ENCODE measurements around the gene WDFY4. TPM values are rescaled to one million over a fixed set of nuclear protein-coding genes. Genes with fewer than 3 reads are reported as not detected.
A peak's percentile ranks its signal among the peaks of the same experiment; 100 is the strongest.

The WDFY4 gene
- total and polyA plus RNA-seq, 11 donors, result 0.46 to 19.8 (median 1.0) TPM

- no peaks in the 10 kb centered on the region for H3K27me3 ChIP-seq
- H3K9me3 ChIP-seq, result no peaks in the 10 kb centered on the region
- peak overlapping the region in 1 of 12 donors; percentile 47 for H3K27ac ChIP-seq
- TF ChIP-seq CTCF (IDR thresholded peaks at IDR 0.05), result no peak
- TF ChIP-seq POLR2A (IDR thresholded peaks at IDR 0.05), result no peak
- no peak overlapping the region for H3K4me3 ChIP-seq
- H3K4me1 ChIP-seq, result peaks cover 0 to 14% (median 0%) of the 10 kb centered on the region in 12 donors
- 64 to 78% (median 67%) methylated on average over 1 of the region's 1 CpG for WGBS, 4 donors
- intact Hi-C loops (cut with DNase I), result no loop called here
- ATAC-seq, result no peak
- no peak for DNase-seq
- H3K36me3 ChIP-seq, result peaks cover 0 to 5% (median 0%) of the 10 kb centered on the region in 9 donors
Observed at GRCh38 chr10:48770561-48771089, 86.0 kb downstream of the WDFY4 start.

GRCh38 chr10:48771234-48771633 is 86.6 kb downstream of the WDFY4 start:
- intact Hi-C loops (cut with DNase I), result no loop called here
- Histone ChIP-seq H3K4me1 (peaks cover 0 to 14% (median 0%) of the 10 kb centered on the region in 12 donors), H3K4me3 (no peak overlapping the region), H3K27ac (no peak overlapping the region), H3K9me3 (no peaks in the 10 kb centered on the region), H3K27me3 (no peaks in the 10 kb centered on the region), H3K36me3 (peaks cover 0 to 11% (median 0%) of the 10 kb centered on the region in 9 donors)
- 91 to 92% (median 91%) methylated on average over 4 of the region's 4 CpGs for whole genome bisulfite sequencing, 4 donors
- ATAC-seq (no peak), DNase-seq (no peak)
- TF ChIP-seq POLR2A (IDR thresholded peaks at IDR 0.05) (no peak), CTCF (IDR thresholded peaks at IDR 0.05) (no peak)

- DNase-seq (no peak), ATAC-seq (no peak)
- WGBS, 4 donors, result 83 to 88% (median 84%) methylated on average over 10 of the region's 10 CpGs
- Histone ChIP-seq H3K4me3 (no peak overlapping the region), H3K4me1 (peaks cover 0 to 14% (median 0%) of the 10 kb centered on the region in 12 donors), H3K36me3 (peaks cover 0 to 12% (median 0%) of the 10 kb centered on the region in 9 donors), H3K27ac (no peak overlapping the region), H3K9me3 (no peaks in the 10 kb centered on the region), H3K27me3 (no peaks in the 10 kb centered on the region)
- intact Hi-C loops (cut with DNase I), result no loop called here
- no peak for TF ChIP-seq POLR2A (IDR thresholded peaks at IDR 0.05)
- no peak for TF ChIP-seq CTCF (IDR thresholded peaks at IDR 0.05)
Observed at GRCh38 chr10:48772059-48772458, 87.4 kb downstream of the WDFY4 start.

- no peak overlapping the region for H3K4me3 ChIP-seq
- no peaks in the 10 kb centered on the region for H3K9me3 ChIP-seq
- H3K36me3 ChIP-seq, result peaks cover 0 to 12% (median 0%) of the 10 kb centered on the region in 9 donors
- 69 to 89% (median 85%) methylated on average over 3 to 4 of the region's 4 CpGs for WGBS, 4 donors
- no peaks in the 10 kb centered on the region for H3K27me3 ChIP-seq
- DNase-seq (no peak), ATAC-seq (no peak)
- TF ChIP-seq CTCF (IDR thresholded peaks at IDR 0.05), result no peak
- no peak for TF ChIP-seq POLR2A (IDR thresholded peaks at IDR 0.05)
- intact Hi-C loops (cut with DNase I), result no loop called here
- peaks cover 0 to 14% (median 0%) of the 10 kb centered on the region in 12 donors for H3K4me1 ChIP-seq
- H3K27ac ChIP-seq, result no peak overlapping the region
Observed at GRCh38 chr10:48773580-48773979, 88.9 kb downstream of the WDFY4 start.
